T-helper 9 cell (primary cell): Measurements from ENCODE around the gene FCGR2B.
A peak's percentile ranks its signal among the peaks of the same experiment; 100 is the strongest.
"Not testable (repeated sequence)": the region's sequence is repeated elsewhere in the genome, so short reads cannot be mapped to it uniquely, and the experiment has no call there.

Source experiments
- DNase-seq: peaks from one replicate; pipeline ENCODE4 v3.0.0-alpha.2; 2020

The FCGR2B gene

DNA sequence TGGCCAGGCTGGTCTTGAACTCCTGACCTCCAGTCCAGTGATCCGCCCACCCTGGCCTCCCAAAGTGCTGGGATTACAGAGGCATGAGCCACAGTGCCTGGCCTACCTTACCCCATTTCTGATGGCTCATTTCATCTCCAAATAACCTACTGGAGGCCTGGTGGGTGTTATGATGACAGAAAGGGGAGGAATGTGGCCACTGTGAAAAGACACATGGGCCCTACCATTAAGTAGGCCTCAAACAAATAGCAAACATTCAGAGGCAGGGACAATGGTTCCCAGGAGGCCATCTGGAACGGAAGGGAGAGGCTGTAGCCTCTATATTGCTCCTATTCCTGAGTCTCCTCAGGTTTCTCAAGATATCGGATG lies 43.2 kb downstream of the FCGR2B start:
- no peak for DNase-seq

DNA sequence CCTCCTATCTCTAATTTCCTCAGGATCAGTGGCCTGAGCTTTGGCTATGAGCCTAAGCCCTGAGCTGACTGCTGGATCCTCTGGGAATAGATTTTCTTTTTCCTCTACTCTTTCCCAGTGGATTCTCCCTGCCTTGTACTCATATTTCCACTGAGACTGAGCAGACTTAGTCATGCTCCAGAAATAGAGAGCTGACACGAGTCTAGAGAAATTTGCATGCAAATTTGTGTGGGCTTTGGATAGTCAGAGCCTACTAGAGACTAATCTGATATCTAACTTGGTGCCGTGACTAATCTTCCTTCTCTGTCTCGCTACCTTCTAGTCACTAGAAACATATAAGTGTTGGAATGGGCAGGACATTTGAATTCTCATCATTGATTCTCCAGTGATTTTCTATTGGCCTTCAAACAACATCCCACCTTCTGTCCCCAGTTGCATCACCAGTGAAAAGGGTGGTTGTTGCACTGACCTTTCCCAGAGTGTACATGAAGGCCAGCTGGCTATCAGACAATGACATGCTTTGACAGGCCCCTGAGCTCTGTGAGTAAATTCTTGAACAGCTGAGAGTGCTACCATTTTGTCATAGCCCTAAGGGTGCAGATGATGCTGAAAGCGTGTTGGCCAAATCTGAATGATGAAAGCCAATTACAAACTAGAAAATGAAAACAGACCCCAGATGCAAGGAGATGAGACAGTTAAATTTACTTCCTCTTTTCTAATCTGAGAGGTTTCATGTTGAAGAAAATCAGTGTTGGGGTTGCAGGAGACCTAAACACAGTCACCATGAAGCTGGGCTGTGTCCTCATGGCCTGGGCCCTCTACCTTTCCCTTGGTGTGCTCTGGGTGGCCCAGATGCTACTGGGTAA lies 43.8 kb downstream of the FCGR2B start, which contains the start of gene FCRLA:
FCRLA (plus strand) TSS at position 748 of the 866 bp plus-strand sequence; CDS start at position 784, 36 bp downstream.
- no peak for DNase-seq

DNA sequence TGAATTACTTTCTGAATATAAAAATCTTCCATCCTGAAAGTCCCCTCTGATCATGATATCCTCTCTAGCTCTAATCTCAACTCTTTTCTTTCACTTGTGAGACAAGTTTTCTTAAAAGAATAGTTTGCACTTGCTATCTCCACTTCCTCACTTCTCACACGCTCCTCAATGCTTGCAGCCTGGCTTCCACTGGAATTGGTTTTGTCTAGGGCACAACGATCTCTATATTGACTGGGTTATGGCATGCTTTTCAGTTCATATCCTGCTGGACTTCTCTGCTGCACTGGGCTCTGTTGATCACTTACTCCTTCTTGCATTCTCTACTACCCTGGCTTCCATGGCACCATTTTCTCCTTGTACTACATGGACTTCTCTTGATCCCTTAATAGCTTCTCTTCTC lies 44.6 kb downstream of the FCGR2B start:
- DNase-seq: no peak

DNA sequence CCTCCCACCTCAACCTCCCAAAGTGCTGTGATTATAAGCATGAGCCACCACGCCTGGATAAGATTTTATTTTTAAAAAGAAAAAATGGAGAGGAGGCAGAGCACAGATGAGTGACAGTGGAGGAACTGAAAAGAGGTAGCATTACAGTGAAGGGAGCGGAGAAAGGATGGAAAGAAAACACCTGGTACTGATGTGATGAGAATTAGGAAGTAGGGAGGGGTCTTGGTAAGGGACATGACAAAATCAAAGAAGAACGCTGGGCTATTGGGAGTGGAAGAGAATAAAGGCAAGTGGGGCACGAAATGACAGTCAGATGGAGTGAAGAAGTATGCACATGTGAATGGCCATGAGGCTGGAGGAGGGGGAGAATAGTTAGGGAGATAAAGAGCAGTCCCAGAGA lies 46.4 kb downstream of the FCGR2B start:
- DNase-seq: no peak

DNA sequence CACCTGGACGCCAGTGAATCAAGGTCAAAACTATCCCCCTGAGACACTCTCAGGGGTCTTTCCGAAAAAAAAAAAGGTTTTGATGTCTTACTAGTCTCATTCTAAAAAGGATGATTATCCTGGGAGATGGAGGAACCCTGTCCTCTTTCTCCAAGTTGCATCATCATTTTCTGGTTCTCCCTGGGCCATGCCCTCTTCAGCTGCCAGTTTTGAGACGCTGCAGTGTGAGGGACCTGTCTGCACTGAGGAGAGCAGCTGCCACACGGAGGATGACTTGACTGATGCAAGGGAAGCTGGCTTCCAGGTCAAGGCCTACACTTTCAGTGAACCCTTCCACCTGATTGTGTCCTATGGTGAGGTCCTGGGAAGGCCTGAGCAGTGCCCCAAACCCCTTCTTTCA lies 47.6 kb downstream of the FCGR2B start:
- DNase-seq: no peak

DNA sequence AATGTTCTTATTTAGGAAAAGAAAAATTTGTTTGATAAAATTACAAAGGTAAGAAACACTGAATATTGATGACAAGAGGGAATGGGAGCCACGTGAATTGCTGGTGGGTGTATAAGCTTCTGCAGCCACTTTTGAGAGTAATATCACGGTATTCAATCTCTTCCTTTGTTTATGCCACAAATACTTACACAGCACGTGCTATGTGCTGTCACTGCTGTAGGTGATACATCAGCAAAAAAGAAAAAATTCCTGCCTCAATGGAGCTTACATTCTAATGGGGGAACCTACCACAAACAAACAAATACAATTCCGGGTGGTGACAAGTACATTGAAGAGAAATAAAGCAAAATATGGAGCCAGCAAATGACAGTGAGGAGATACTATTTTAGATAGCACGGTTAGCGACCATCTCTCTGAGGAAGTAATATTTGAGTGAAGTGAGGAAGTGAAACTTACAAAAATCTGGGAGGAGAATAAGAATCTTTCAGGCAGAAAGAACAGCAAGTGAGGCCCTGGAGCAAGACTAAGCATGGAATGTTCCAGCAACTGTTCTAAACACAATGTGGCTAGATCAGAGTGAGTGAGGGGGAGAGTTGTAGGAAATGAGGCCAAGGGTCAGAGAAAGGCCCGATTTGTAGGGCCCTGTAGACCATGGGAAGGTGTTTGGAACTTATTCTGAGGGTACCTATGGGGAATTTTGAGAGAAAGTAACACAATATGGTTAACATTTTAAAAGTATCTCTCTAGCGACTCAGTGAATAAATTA lies 55.8 kb downstream of the FCGR2B start:
- no peak for DNase-seq

DNA sequence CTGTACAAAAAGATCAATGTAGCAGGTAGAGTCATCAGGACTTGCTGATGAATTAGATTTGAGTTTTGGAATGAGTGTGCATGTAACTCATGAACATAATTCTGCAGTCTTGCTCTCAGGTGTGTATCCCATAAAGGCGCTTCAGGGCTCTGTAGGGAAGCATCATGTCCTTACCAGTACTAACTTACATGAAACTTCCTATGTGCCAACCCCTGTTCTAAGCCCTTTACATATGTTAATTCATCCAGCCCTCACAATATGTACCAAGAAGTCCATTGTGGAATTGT lies 56.3 kb downstream of the FCGR2B start:
- no peak for DNase-seq

DNA sequence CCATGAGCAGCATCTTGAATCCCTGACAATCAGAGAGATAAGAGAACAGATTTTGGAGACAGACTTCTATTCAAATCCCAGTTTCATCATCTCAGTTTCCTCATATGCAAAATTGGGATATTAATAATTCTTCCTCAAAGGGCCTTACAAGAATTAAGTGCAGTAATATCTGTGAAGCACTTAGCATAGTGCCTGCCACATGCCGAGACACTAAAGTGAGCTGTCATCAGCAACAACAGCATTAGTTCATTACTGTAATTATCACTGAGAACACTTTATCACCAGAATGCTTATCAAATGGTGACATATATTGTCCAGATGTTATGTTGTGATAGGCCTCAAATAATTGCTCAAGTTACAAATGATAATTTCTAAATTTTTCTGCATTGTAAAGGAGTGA lies 57.5 kb downstream of the FCGR2B start:
- no peak for DNase-seq

DNA sequence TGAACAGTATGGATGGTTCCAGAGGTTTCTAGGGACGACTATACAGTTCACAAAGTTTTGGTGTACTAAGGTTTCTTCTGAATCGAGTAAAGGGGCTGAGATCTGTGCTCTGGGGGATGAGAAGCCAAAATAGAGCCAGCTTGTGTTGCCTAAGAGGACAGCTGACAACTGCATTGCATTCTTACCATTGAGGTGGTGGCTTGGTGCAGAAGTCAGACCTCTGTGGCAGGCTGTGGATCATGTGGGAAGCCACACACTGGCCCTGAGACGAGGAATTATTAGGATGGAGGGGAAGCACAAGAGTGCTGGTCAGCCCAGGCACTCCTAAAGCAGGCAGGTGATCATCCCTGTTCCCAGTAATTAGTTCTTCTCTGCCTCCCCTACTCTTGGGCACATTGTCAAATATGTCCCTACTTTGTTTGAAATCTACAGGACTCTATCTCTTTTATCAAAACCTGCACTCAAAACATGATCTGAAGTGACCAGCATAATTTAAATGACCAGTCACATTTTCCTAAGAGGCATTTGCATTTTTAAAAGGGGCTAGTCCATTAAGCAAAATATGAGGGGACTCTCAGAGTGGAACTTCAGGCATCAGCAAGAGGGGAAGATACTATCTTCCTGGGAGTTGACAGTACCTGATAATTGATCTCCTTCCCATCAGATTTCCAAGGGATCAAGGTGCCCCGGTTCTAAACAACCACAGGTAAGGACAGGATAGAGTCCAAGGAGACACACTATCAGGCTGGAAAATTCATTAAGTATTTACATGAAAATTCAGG lies 58.2 kb downstream of the FCGR2B start, which contains the start of gene FCRLB:
FCRLB (plus strand) TSS at position 589 of the 782 bp plus-strand sequence. CDS start 1,129 bp downstream, outside the sequence.
- DNase-seq: no peak

DNA sequence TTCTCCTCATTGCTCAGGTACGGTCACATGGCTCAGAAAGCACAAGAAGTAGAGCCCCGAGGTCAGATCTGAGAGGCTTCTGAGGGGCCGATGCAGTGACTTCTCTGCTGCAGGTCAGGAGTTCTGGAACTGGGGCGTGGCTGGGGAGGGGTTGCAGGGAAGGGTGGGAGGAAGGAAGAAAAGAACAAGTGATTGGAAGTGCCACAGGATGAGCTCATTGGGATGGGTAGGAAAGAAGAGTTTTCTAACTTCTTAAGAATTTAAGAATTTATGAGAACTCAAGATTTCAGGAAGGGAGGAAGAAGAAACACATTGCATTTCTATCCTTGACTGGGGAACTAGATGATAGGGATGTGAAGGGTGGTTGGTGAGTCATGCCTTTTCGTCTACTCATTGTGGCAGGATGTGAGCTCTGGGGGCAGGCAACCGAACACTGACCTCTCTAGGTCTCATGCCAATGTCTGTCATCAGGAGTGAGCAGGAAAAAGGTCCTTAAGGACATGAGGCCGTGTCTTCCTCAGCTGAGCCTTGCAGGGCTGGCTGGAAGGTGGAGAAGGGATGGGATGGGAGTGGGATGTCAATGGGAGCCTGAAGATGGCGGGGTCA lies 58.9 kb downstream of the FCGR2B start:
- no peak for DNase-seq

DNA sequence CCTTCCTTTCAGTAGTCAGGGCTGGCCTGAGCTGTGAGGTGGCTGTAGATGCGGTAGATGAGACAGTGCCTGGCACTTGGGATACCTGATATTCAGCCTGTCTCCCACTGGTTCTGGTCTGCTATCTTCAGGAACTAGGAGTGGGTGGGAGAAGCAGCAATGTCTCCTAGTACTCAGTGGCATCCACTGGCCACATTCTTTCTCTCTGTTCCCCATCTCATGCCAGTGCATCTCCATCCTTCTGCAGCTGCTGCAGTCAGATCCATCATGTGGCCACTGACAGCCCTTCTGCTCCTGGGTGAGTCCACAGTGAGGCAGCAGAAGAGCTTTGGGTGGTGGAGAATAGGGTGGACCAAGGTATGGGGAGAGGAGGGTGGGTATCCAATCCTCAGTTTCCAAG lies 59.5 kb downstream of the FCGR2B start:
- DNase-seq: no peak

DNA sequence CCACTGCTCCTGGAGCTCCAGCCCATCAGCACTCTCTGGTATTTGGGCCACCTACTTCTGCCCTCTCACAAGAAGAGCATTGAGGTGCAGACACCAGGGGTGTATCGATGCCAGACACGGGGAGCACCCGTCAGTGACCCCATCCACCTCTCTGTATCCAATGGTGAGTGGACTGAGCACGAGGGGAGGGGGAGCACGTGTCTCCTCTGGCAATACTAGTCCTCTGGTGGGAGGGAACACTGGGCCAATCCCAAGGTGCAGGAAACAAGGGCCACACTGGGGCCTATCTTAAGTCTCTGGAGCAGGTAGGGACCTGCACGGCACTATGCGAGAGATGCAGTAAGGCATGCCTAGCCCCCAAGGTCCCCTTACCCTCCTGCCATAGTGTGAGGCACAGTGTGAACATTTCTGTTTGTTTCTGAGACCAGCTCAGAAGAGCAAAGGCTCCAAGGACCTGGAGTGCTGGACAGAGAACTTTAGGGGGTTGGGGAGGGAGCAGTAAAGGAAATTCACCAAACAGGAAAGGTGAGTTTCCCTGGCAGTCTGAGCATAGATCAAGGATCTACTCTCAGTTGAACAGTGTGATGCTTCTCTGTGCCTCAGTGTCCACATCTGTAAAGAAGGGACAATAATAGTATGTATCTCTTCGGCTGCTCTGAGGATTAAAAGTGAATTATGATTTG lies 60.7 kb downstream of the FCGR2B start:
- no peak for DNase-seq

DNA sequence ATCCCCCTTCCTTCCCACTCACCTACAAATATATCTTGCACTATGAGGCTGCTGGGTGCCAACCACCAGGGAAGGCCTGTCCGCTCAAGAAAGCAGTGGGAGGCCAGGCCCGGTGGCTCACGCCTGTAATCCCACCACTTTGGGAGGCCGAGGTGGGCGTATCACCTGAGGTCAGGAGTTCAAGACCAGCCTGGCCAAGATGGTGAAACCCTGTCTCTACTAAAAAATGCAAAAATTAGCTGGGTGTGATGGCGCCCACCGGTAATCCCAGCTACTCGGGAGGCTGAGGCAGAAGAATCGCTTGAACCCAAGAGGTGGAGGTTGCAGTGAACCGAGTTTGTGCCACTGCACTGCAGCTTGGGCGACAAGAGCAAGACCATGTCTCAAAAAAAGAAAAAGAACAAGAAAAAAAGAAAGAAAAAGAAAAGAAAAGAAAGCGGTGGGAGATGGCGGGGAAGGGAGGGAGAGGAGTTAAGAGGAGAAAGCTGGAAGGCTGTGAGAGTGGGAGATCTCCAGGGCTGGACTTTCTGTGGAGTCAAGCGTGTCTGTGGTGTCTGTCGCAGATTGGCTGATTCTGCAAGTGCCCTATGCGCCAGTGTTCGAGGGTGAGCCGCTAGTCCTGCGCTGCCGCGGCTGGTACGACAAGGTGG lies 62.4 kb downstream of the FCGR2B start:
- DNase-seq: not testable (repeated sequence)

DNA sequence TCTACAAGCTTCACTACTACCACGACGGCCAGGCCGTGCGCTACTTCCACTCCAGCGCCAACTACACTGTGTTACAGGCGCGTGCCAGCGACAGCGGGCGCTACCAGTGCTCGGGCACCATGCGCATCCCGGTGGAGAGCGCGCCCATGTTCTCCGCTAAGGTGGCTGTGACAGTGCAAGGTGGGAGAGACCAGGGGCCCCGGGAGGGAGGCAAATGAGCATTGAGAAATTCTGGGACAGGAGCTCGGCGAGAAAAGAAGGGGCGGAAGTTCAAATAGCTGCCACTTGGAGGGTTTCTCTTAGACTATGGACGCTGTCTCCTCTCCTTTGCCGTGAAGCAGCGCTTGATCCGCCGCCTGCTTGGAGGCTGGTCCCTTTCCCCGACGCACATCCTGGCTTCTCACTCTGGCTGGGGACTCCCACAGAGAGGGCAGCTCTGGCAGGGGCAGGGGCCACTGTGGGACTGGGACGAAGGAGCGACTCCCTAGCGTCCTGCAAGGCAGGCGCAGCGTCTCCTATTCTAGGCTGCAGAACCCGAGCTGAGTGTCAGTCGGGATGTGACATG lies 63.0 kb downstream of the FCGR2B start:
- peak; percentile 20 for DNase-seq

DNA sequence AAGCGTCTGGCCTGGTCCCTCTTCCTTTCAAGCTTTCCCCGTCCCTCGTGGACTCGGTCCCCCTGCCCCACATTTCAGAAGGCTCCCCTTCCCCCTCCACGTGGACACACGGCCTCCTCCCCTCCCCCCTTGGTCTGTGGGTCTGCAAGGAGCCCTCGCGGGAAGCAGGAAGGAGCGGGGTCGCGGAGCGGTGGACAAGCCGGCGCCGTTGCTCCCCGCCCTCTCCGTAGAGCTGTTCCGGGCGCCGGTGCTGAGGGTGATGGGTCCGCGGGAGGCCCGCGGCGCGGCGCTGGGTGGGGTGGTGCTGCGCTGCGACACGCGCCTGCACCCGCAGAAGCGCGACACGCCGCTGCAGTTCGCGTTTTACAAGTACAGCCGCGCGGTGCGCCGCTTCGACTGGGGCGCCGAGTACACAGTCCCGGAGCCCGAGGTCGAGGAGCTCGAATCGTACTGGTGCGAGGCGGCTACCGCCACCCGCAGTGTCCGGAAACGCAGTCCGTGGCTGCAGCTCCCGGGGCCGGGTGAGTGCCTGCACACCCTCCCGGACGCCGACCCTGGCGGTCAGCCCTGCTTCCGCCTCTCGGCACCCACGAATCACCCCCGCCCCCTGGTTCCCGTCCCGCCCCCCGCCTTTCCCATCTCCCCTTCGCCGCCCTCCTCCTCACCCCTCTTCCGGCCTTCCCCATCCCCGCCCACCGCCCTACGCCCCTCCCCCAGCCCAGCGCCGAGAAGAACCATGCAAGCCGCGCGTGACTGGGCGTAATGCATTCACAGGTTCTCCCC lies 63.7 kb downstream of the FCGR2B start:
- peak; percentile 66 for DNase-seq

DNA sequence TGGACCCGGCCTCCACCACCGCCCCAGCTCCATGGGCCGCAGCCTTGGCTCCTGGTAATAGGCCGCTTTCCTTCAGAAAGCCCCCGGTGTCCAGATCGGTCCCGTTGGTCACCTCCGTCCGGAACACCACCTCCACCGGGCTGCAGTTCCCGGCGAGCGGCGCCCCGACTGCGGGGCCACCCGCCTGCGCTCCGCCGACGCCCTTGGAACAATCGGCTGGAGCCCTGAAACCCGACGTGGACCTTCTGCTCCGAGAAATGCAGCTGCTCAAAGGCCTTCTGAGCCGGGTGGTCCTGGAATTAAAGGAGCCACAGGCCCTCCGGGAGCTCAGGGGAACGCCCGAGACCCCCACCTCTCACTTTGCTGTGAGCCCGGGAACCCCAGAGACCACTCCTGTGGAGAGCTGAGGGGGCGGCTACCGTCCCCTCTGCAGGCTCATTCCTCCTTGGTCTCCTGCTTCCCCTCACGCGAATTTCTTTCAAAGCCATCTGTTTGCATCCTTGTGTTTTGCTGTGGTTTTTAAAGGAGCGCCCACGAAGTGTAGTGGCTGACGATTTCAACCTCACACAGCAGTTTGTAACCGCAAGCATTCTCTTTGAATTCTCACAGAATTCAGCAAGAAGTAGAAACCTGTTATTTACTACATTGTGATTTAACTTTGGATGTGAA lies 64.4 kb downstream of the FCGR2B start:
- DNase-seq: peak; percentile 20
